HG02885 (cell line): ENCODE data around the gene UMODL1.

ENCODE experiments used
- ATAC-seq: cut with Tn5 transposase; IDR thresholded peaks from one replicate; pipeline ENCODE4 v1.9.1; 2021; ENCODE audit warnings: mild to moderate bottlenecking; ENCODE audit not compliant: unreplicated experiment, poor library complexity

Gene UMODL1

DNA sequence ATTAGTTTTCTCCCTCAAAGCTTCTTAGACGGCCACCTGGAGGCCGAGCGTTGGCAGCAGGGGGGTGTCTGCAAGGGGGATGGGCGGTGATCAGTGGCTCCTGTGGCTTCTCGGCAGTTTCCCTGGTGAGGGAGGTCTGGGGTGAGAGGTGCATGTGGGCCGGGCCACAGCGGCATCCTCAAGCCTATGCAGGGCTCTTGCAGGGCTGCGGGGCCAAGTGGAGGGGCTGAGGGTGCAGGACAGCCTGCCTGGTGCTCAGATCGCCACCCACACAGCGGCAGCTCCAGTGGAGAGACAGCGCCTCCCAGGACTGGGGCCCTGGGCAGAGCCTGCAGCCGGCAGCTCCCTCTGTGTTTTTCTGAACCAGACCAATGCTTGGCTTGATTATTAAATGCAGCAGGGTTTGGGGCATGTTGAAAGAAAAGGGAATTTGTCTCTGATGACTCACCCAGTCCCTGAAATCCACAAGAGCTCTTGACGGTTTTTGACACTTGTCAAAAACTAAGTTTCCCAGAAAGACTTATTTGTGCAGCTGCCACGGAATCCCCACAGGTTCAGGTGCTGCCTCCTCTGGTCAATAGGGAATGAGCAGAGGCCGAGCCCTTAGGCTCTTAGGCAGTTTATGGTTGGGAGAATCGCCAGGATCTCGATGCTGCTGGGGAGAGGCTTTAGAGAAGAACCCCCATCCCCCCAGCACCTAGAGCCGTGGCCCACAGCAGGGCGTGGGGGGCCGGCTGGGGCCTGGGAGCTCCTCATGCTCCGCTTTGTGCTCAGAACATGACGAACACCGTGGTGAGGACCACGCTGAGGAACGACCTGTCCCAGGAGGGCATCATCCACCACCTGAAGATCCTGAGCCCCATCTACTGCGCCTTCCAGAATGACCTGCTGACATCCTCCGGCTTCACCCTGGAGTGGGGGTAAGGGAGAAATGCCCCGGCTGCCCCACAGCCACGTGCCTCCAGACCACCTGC, 54.7 kb downstream of the UMODL1 start:
- no peak for ATAC-seq

DNA sequence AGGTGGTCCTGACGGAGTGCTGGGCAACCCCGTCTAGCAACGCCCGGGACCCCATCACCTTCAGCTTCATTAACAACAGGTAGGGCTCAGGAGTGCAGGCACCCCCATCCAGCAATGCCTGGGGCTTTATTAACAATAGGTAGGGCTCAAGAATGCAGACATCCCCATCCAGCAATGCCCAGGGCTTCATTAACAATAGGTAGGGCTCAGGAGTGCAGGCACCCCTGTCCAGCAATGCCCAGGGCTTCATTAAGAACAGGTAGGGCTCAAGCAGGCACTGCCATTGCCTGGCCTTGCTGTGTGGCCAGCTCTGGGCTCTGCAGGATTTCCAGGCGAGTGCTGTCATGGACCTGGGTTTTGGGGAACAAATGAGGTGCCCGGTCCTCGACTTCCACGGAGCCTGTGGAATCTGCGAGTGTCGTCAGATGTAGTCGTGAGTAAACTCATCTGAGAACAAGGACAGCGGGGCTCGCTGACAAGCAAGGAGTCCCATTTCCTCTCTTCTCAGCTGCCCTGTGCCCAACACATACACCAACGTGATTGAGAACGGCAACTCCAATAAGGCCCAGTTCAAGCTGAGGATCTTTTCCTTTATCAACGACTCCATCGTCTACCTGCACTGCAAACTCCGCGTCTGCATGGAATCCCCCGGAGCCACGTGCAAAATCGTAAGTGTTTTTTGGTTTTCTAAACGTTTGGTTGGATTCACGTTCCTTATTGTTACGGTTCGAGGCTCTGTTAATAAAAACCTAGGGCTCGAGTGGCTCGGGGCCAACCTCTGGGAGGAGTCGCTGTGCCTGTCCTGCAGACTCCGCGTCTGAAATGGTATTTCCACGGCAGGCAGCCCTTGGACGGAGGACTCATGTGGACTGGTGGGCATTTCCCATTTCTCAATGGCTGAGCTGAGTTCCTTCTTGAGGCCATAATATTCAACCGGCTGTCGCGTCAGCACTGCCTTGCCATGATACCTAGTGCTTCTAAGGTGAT, 56.3 kb downstream of the UMODL1 start:
- ATAC-seq = no peak

DNA sequence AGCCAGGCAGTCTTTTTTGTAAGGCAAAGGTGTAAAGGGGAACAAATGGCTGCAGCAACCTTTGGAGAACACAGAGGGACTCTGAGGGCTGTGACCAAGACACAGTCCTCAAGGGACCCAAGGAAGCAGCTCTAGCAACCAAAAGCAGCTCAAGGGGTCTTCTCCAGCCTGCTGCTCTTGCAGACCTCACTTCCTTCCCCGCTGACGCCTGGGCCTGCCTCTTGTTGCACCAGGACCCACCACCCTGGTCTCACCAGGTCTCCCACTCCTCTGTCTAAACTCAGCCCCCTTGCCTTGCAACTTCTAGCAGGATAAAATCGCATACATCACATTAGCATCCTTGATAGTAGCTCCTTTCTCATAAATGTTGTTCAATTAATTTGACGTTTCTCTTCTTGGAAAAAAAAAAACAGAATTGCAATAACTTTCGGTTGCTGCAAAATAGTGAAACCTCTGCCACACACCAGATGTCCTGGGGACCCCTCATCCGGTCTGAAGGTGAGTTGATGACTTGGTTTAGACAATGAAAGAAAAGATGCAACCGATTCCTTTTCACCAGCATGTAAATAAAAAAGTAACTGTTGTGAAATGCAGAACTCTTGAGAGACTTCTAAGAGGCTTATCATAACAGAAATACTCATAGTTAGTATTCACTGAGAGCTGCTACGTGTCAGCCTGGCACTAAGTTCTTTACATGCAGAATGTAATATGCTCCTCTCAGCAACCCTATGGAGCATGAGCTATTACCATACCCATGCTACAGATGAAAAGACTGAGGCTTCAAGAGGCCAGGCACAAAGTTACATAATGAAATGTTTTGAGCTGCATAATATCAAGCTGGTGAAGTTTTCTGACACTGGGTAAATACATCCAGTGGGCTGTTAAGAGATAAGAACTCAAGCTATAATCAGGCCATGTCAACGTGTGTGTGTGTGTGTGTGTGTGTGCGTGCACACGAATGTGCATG, 58.5 kb downstream of the UMODL1 start:
- ATAC-seq = no peak

DNA sequence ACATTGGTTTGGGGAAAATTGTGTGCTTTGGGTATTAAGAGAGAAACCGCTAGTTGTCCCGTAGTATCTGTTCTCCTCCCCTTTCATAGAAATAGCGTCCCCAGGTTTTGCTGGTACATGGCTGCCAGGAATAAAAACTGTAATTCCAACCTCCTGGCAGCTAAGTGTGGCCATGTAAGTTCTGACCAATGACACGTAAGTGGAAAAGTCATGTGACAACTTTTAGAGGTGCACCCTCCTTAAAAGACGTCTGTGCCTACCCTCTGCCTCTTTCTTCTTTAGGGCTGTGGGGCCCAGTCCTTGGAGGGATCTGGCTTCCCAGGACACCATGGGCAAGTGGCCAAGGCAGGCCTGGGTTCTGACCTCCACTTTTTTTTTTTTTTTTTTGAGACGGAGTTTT, 59.3 kb downstream of the UMODL1 start:
- no peak for ATAC-seq

DNA sequence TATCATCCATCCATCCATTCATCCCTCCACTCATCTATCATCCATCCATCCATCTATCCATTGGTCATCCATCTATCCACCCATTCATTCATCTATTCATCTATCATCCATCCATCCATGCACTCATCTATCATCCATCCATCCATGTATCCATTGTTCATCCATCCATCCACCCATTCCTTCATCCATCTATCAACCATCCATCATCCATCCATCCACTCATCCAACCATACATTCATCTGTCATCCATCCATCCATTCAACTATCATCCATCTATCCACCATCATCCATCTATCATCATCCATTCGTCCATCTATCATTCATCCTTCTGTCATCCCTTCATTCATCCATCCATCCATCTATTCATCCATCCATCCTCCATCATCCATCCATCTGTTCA, 61.1 kb downstream of the UMODL1 start:
- no peak for ATAC-seq

DNA sequence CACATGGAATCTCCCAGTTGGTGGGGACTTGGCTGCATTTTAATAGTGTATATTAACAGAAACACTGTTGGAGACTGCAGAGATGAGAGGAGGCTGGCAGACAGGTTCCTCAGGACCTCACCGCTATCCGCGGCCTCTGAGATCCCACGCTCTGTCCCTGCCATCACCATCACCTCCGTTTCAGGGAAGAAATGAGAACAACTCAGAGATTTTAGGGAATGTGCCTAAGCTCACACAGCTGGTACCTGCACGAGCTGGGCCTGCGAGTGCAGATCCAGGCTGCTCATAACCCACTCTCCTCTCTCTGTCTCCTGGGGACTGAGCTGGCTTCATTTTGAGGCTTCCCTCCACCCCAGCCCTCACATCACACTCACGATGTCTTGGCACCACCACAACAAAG, 62.0 kb downstream of the UMODL1 start:
- no peak for ATAC-seq

DNA sequence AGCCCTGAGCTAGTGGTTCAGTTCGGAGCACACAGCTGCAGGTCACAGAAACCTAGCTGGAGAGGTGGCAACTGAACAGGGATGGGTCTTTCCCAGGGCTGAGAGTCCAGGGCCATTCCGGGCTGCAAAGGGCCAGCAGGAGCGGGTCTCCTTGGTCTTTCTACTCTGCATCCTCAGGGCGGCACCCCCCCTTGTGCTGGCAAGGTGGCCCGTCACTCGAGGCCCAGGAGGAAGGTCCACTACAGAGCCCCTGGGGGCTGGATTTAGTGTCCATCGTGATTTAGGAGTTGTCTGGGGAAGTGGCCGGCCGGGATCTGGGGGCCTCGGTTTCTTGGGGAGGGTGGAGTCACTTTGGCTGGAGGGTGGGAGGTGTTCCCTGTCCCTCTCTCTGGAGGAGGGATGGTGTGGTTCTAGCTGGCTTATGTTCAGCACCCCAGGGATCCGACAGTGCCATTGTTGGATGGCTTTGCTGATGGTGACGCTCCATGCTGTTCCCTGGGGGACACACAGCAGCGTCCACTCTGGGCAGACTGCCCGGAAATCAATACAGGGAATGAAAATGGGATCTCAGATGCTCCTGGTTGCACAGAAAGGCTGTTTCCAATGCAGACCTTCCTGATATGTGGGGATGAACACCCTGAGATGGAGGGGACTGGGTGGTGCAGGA, 64.4 kb downstream of the UMODL1 start:
- ATAC-seq = no peak

DNA sequence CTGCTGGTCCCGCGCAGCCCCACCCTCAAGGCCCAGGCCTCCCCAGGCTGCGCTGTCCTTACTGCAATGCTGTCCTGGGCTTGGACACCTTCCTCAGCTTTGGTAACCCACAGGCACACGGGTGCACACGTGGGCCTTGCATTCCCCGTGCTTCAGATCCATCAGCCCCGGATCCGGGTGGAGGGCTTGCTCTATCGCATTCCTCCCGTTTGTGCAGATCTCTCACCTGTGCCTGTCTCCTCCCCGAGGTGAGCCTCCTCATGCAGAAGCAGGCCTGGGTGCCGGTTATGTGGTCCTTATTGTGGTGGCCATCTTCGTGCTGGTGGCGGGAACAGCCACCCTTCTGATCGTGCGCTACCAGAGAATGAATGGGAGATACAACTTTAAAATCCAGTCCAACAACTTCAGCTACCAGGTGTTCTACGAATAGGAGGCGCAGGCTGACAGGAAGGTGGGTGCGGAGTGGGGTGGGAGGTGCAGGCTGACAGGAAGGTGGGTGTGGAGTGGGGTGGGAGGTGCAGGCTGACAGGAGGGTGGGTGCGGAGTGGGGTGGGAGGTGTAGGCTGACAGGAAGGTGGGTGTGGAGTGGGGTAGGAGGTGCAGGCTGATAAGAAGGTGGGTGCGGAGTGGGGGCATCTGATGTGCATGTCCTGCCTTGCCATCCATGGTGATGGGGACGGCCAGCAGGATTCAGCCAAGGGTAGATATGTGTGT, 66.2 kb downstream of the UMODL1 start:
- ATAC-seq = no peak

DNA sequence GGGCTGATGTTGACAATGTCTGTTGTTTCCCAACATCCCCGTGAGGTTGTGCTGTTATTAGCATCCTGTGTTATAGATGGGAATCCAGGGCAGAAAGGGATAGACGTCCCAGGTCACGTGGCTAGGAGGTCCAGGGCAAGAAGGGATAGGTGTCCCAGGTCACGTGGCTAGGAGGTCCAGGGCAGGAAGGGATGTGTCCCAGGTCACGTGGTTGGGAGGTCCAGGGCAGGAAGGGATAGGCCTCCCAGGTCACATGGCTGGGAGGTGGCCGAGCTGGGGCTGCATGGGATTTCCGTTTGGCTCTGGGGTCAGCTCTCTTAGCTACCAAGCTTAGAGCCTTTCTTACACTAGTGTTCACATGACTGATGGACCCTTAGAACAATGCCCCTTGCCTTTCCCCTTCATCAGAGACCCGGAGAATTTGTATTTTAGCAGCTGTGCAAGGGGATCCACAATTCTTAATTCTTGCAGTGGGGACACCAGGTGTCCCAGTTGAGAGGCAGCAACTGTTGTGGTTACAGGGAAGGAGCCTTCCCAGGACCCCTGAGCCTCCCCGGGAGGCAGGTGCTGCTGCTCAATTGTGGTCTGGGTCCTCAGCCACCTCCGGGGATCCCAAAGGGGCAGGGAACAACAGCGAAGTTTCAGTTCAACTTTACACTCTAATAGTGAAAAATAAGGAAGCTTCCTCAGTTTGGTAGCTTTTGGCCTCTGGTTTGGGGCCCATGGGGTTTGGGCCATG, 69.2 kb downstream of the UMODL1 start:
- ATAC-seq = no peak

DNA sequence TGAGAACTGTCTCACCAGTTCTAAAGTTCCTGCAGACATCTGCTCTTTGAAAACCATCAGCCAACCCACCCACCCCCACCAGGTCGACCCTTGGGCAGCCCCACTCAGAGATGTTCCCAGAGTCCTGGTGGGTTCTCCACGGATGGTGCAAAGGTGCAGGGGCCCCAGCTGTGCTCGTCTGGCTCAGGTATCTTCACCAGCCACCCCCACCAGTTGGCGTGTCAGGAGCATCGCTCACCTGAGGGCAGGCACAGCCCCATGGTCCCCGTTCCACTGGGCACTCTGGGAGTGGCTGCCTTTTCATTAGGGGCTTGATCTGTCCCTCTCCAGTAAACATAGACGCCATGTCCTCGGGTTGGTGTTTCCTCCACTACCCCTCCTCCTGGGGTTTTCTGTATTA, 70.5 kb downstream of the UMODL1 start:
- no peak for ATAC-seq

DNA sequence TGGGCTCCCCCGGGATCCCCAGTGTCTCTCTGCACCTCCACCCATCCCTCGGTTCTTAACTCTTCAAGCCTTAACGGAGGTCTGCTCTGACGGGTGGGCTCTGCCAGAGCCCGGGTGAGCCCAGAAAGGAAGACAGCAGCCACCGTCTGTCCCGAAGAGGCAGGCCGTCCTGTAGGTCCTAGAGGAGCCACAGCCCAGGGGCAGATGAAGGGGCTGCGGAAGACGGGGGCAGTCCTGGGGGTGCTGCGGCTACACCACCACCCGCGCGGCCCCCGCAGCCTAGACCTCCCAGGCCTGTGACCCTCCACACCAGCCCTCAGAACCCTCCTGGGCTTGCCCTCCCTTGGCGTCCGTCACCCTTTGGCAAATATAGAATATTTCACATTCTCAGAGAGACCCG, 71.0 kb downstream of the UMODL1 start:
- ATAC-seq = no peak

DNA sequence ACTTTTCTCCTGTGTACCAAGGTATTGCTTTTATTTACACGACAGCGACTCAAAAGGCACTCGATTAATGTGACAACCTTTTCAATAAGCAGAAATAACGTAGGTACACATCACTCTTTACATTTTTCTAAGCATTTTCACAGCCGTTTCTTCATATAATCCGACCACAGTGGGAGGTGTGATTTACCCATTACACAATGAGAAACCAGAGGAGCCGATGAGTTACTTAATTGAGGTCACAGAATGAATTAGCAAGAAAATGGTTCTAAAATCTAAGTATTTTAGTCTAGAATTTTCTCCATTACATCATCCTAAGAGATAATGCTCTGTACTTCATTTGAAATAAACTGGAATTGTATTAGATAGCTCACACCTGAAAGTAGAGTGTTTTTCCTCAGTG, 71.5 kb downstream of the UMODL1 start:
- ATAC-seq = no peak

DNA sequence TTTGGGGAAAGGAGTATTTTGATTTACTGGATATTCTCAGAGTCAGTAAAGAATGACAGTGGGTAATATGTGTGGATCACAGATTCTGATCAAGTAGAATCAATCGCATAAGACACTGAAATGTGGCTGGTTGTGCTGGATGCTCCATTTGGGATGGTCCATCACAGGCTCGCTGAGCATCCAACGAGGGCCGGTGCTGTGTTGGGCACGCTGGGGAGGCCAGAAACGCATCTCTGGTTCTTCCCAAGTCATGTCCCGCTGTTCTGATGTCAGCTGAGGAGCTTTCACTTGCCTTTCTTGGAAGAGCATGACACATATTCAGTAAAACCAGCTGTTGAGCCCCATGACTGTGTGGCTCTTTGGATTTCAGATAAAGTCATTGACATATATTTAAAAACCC, 72.0 kb downstream of the UMODL1 start:
- ATAC-seq = no peak

DNA sequence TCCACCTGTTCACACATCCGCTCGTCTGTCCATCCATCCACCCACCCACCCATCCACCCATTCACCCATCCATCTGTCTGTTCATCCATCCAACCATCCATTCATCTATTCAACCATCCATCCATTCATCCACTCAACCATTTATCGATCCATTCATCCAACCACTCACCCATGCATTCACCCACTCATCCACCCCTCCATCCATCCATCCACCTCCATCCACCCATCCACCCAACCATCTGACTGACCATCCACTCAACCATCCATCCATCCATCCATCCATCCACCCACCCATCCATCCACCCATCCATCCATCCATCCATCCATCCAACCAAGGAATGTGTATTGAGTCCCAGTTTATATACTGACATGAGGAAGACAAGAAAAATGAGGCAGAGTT, 73.1 kb downstream of the UMODL1 start:
- no peak for ATAC-seq

DNA sequence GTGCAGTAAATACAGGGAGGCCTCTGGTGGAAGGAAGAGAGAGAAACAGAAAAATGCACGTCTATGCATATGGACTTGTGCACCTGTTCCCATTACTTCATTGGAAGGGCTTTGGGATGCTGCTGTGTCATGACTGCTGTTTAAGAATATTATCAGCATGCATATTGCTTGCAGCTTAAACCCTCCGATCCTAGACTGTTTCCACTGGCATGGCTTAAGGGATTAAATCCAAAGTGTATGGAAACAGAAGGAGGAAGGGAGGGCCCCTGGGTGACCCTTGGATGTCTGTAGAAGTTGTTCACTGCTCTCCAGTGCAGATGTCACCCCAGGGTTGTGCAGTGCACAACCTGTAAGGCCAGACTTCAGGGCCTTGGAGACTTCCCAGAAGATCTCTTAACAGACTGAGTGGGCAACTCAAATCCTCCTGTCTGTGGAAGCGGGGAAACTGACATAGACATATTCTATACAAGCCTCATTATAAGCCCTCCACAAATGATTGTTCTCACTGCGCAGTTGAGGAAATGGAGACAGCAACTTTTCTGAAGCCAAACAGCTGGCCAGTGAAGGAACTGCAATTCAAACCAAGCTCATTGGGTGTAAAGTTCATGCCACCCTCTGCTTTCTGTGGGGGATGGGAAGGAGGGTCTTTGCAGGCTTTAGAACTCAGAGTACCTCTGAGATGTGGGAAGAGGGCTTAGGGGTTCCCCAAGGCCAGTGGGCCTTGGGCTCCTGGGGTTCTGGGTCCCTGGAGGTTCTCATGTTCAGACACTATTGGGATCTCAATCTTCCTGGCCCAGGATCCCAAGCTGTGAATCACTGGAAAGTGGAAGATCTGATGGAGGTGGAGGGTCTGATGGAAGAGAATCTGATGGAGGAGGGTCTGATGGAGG, 73.8 kb downstream of the UMODL1 start:
- ATAC-seq = no peak

DNA sequence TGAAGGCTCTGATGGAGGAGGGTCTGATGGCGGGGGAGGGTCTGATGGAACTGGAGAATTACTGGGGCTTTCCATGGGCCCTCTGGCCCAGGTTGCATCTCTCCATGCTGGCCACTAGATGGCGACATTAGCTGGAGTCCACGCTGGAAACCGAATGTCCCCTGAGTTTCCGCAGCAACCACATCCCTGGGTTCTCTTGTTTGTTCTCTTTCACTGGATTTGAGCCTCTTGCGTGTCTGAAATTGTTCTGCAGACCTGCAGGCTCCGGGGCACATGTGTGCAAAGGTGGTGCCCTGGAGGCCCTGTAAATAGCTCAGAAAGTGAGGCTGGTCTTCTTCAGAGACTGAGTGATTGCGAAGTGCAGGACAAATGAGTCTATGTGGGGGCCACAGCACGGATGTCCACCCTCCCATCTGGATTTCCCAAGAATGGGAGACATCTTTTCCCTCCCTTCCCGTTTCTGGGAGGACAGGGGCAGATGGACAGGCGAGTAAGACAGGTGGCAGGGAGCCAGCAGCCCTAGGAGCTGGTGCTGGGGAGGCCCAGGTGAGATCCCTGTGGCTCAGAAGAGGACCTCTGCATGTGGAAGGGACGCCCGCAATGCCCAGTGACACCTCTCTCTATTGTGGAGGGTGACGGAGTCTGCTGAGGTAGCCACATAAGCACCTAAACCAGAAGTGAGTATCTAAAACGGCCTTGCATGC, 74.6 kb downstream of the UMODL1 start:
- ATAC-seq = no peak
